Anterior cingulate cortex (tissue), 58 donors: ENCODE data around the gene HSDL1.
A peak's percentile ranks its signal among the peaks of the same experiment; 100 is the strongest.

Experiments
- DNase-seq, 58 donors: peaks; one replicate each; lab custom pipeline; 2025; lab: John Stamatoyannopoulos, UW

Gene HSDL1

GRCh38 chr16:84176192-84177053 is 31.4 kb upstream of the HSDL1 start:
- no peak for DNase-seq

DNA sequence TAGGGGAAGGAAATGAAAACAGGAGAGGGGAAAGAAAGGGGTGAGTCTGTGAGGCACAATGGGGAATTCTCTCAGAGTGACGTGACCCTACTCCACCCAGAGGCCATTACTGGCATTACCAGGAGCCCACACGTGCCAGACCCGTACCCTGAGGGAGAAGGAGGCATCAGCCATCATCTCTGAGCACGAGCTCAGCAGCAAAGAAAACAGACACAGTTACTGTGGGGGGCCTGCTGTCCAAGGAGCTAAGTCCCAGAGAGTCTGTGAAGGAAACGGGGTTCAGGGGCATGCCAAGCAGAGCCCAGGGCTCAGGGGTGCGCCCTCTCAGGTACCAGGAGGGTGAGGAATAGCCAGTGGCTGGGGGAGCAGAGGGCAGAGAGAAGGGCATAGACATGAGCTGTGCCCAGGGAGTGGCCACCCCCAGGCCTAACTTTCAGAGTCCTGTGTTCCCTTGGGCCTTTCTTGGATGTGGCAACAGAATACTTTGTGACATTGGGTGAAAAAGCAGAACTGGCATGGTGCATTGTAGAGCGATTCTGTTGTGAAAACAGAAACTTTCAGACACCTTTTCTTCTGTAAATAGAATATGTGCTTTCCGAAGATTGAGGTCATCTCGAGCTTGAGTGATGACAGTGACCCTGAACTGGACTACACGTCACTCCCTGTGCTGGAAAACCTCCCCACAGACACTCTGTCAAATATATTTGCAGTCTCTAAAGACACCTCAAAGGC is 30.5 kb upstream of the HSDL1 start:
- DNase-seq = peak in 15 of 58 donors; percentile 10 to 58 (median 18)

- DNase-seq = no peak
Measured at GRCh38 chr16:84174396-84174795, 29.4 kb upstream of the HSDL1 start.

DNA sequence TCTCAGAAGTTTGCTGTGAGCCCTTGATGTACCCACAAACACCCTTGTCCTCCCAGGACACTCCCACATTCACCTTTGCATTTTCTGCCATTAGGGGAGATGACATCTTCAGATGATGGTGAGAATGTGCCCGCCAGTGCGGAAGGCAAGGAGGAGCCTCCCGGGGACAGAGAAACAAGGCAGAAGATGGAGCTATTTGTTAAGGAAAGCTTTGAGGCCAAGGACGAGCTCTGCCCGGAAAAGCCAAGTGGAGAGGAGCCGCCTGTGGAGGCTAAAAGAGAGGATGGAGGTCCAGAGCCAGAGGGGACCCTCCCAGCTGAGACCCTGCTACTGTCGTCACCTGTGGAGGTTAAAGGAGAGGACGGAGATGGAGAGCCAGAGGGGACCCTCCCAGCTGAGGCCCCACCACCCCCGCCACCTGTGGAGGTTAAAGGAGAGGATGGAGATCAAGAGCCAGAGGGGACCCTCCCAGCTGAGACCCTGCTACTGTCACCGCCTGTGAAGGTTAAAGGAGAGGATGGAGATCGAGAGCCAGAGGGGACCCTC is 24.9 kb upstream of the HSDL1 start:
- DNase-seq = no peak

DNA sequence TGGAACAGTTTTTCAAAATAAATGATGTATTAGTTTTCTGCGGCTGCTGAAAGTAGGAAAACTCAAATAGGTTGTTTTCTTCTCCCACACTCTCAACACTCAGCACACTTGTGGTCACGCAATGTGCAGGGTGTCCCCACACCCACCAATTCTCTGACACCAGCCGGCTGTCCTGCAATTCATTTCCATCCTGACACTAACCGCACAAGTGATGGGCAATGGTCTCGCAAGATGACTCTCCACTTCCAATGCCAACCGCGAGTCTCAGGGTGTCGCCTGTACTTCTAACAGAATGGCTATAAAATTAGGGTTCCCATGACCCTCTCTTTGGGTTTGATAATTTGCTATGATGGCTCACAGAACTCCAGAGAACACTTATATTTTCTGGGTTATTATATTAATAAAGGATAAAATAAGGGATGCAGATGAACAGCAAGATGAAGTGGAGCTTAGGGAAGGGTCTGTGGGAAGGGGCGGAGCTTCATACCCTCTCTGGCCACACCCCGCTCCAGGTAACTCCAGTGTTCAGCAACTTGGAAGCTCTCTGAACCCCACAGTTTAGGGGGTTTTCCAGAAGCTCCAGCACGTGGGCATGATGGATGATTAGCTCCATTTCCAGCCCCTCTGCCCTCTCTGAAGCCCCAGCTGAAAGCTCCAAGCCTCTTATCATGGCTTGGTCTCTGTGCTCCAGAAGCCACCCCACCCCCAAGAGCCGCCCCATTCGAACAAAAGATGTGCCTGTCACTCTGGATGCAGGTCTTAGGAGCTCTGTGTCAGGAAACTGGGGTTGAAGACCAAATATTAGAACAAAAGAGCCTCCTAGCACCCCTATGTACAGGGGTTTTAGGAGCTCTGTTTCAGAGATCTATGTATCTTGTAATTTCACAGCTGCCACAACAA is 22.1 kb upstream of the HSDL1 start:
- no peak for DNase-seq

DNA sequence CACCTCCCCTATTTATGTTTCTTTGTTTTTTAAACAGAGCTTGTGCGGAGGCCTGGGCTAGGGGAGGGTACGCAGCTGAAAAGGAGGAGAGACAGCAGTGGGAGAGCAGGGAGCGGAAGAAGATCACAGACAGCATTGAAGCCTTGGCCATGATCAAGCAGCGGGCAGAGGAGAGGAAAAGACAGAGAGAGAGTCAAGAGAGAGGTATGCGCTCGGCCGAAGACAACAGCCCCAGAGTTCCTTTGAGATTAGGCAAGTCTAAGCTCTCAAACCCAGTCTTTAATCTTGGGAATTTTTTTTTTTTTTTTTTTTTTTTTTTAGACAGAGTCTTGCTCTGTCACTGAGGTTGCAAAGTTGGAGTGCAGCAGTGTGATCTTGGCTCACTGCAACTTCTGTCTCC is 20.8 kb upstream of the HSDL1 start:
- DNase-seq = no peak

DNA sequence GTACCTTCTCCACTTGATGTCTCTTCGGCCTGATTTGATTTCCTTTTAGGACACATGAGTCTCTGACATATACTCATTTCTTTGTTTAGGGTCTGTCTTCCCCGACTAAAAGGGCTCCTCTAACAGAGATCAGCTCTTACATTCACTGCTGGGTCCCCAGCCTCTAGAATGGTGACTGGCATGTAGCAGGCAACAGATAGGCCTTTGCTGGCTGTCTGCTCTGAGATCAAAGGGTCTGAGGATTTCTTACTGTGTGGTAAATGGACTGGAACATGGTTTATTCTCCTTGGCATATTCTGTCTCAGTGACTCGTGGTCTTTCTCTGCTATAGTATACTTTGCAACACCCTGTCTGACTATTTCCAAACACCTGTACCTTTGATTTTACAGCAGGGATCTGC is 16.8 kb upstream of the HSDL1 start:
- no peak for DNase-seq

- DNase-seq = no peak
Measured at GRCh38 chr16:84161037-84161436, 16.1 kb upstream of the HSDL1 start.

- no peak for DNase-seq
Measured at GRCh38 chr16:84159800-84160199, 14.8 kb upstream of the HSDL1 start.

- DNase-seq = no peak
Measured at GRCh38 chr16:84159007-84159406, 14.0 kb upstream of the HSDL1 start.

- no peak for DNase-seq
Measured at GRCh38 chr16:84156342-84156784, 11.4 kb upstream of the HSDL1 start.

- DNase-seq = no peak
Measured at GRCh38 chr16:84155771-84156170, 10.8 kb upstream of the HSDL1 start.

- DNase-seq = no peak
Measured at GRCh38 chr16:84155226-84155625, 10.2 kb upstream of the HSDL1 start.

DNA sequence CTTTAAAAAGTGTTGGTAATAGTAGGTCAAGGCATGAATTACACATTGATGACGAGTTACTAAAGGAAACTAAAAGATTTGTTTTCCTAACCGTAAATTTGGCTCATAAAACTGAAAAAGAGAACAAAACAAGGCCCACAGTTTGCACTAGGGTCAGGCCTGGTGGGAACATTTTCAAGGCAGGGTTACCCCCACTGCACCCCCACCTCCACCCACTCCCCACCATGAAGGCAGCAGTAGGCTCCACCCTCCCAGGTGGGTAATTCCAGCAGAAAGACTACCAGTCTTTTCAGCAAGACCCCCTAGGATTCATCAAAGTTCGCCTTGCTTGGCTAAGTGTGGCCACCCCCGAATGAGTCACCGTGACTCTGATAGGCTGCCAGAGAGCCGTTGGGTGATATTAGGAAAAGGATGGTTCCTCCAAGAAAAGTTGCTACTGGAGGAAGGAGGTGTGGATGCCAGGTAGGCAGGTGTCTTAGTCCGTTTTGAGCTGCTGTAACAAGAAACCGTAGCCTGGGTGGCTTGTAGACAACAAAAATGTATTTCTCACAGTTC is 8.8 kb upstream of the HSDL1 start:
- no peak for DNase-seq

- DNase-seq = no peak
Measured at GRCh38 chr16:84150926-84151325, 5.9 kb upstream of the HSDL1 start.

DNA sequence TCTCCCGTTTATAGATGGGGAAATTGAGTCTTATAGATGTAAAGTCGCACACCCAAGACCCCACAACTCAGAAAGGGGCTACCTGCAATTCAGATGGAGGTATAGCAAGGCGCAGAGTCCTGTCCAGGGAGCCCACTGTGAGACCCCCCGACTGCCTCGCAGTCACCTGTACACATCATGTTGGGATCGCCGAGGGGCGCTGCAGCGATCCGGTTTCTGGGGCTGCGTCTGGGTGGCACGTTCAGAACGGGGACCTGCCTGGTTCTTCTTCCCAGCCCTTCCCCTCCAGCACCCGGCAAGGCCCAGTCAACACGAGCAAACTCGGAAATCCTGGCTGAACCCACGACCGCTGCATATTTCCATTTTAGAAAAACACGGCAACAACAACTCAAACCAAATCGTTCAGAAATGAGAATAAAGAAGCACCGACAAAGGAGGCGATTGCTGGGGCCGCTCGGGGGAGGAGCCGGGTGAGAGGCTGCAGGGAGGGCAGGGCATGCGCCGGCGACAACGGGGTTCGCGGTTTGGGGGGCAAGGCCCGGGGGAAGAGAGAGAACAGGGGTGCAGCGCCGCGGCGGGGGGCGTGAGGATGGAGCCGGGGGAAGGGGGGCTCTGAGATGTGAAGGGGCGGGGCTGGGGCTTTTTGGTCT is 643 bp downstream of the HSDL1 start:
- DNase-seq = peak in 42 of 58 donors; percentile 3 to 60 (median 19)

- DNase-seq = no peak
Measured at GRCh38 chr16:84143784-84144199, 1.2 kb downstream of the HSDL1 start.

DNA sequence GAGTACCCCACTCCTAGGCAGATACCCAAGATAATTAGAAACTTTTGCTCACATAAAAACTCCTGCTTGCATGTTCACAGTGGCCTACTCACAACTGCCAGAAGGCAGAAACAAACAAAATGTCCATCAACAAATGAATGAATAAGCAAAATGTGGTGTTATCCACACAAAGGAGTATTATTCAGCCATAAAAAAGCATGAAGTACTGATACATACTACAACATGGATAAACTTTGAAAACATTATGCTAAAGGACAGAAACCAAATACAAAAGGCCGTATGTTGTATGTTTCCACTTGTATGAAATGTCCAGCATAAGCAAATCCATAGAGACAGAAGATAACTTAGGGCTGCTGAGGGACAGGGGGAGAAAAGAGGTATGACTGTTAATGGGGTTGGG is 1.9 kb downstream of the HSDL1 start:
- DNase-seq = no peak

- no peak for DNase-seq
Measured at GRCh38 chr16:84141143-84141670, 3.8 kb downstream of the HSDL1 start.
